HG03457 (cell line): ENCODE data around the gene ZNF134.

Experiments
- ATAC-seq: cut with Tn5 transposase; IDR thresholded peaks from one replicate; pipeline ENCODE4 v1.9.1; 2021; ENCODE audit warnings: moderate number of reproducible peaks; ENCODE audit not compliant: unreplicated experiment

The ZNF134 gene

GRCh38 chr19:57637379-57637778 is 23.3 kb downstream of the ZNF134 start:
- ATAC-seq, result no peak

GRCh38 chr19:57641715-57642234 is 27.7 kb downstream of the ZNF134 start:
- no peak for ATAC-seq

GRCh38 chr19:57642396-57643046 is 28.5 kb downstream of the ZNF134 start:
- no peak for ATAC-seq

GRCh38 chr19:57643734-57644133 is 29.7 kb downstream of the ZNF134 start:
- ATAC-seq, result no peak

GRCh38 chr19:57648331-57649003 is 34.4 kb downstream of the ZNF134 start:
- ATAC-seq, result no peak

- ATAC-seq, result no peak
Observed at GRCh38 chr19:57651654-57651996, 37.6 kb downstream of the ZNF134 start.

- ATAC-seq, result no peak
Observed at GRCh38 chr19:57653689-57654088, 39.6 kb downstream of the ZNF134 start.

- no peak for ATAC-seq
Observed at GRCh38 chr19:57655443-57655842, 41.4 kb downstream of the ZNF134 start.

- ATAC-seq, result no peak
Observed at GRCh38 chr19:57656346-57656745, 42.3 kb downstream of the ZNF134 start.

GRCh38 chr19:57664269-57665127 is 50.5 kb downstream of the ZNF134 start:
- ATAC-seq, result no peak

GRCh38 chr19:57665261-57665806 is 51.3 kb downstream of the ZNF134 start:
- no peak for ATAC-seq

GRCh38 chr19:57667228-57667627 is 53.2 kb downstream of the ZNF134 start:
- ATAC-seq, result no peak

- no peak for ATAC-seq
Observed at GRCh38 chr19:57668635-57669034, 54.6 kb downstream of the ZNF134 start, which contains the start of gene ZSCAN4. Gene ZSCAN4 (plus strand): TSS chr19:57668935. CDS start chr19:57676146, 7,211 bp downstream.

GRCh38 chr19:57671124-57671895 is 57.3 kb downstream of the ZNF134 start:
- ATAC-seq, result no peak

GRCh38 chr19:57672466-57672865 is 58.4 kb downstream of the ZNF134 start:
- no peak for ATAC-seq
